A549 treated with Hydrocortisone at 1 μM for 4 hours (cell line): ENCODE results near the gene EXPH5. TPM values are rescaled to one million over a fixed set of nuclear protein-coding genes. Genes with fewer than 3 reads are reported as not detected.

Source experiments
- total RNA-seq: library from RNA; stranded (reverse); fragments of 200-300 nt; extraction: Qiagen RNA extraction; gene quantifications from 5 replicates; pipeline ENCODE4 v1.2.3, GENCODE V29; 2022

The EXPH5 gene, protein sequence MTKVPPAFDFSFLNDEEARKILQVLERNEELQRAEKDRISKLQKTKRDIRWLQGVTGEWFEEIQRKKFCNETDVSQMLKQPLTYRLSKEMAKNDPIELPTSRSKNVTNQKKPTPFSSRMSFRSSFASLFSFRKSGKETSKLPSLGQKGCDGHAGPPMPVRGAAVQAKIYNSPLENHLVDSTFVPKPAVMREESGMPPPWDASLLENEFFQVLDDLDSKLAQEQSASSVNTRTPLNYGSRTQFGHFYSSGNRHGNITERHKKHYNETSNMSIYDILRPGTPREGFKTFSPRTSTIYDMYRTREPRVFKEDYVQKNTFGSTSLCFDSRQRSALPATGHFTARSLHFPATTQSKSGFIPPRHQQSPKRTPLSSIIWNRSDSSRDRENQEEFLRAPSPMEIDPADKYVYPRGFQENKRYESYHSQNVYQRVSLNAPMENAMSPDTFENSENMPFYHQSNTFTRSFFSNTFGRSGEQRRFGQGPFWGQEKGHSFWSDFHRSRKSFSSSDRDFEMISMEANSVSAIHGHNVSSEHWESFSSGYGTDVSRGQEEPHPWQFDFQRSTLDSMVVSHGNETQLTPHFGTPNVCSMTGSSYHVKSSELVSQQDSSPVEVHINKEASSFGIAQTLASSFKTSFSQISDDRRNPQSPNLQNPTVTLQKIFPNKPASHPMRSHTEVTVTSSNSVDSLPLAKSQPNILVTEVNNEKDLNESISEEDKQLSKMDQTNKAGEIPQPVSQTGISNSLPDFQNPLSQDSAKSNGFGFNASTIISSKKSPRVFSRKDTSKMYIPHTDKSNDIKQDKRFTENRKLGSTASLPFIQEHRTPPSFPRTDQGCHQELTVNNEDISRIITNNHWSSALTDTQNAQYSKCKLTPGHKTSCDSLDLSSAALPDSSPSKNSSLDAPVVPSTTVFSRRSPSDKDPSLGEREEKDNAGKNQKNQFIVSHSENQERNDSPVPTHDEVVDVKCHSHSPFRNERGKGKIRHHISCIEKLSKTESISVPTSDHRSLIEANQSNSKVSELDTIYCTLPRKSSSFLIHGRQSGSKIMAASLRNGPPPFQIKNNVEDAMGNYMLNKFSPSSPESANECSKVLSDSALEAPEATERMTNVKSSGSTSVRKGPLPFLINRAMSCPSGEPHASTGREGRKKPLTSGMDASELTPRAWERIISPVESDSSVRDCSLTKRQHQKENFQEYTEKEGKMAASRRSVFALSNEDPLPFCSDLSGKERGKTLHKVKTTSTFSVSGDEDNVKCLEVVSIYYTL (N-terminal part only)
- total RNA-seq = 0.02 to 0.05 TPM (median 0.02 TPM) in 5 replicates

GRCh38 chr11:108593214-108593922 lies at the start of gene EXPH5:
EXPH5 (minus strand) TSS chr11:108593768; CDS start chr11:108593536, 232 bp downstream.

GRCh38 chr11:108498046-108498815 lies 95.3 kb downstream of the EXPH5 start, which contains the start of gene POGLUT3:
POGLUT3 (minus strand) TSS chr11:108498384; CDS start chr11:108498366, 18 bp downstream.

DNA sequence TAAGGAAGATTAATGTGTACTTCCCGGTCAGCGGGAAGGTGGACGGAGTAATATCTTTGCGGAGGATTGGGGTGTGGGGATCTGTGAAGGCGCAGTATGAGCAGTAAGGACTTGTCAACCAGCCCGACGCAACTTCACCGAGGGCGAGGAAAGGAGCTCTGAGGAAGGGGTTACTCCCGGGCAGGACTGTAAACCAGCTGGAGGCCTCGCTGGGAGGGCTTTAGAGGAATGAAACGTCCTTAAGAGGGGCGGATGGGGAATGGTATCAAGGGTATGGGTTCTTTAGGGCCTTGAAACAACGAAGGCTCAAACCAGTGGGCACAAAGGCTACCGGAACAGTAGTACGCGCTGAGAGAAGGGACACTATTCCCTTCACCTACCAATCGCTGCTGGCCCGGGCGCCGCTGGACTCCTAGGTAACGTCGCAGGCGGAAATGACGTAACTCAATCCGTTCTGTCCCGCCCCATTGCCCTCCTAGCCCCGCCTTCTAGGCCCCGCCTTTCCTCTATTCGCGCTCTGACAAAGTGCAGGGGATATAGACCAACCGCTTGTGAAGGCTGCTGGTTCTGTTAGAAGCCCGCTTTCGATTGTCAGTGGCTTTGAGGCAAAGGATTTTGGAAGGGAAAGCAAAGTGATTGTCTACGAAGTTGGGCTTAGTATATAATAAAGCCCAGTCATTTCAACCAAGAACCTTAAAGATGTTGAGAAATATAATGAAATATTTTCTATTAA lies 126.3 kb downstream of the EXPH5 start, which contains the start of gene C11orf65:
Gene C11orf65, minus strand, starts transcription at position 439 of the 733 bp plus-strand sequence. CDS start 5,970 bp downstream, outside the sequence.

Other genes starting within 250 kb of the EXPH5 start
- 0.16 to 0.60 TPM (median 0.21 TPM) in 5 replicates for gene C11orf65, start 126.2 kb downstream of the EXPH5 start, total RNA-seq
- gene POGLUT3, start 95.4 kb downstream of the EXPH5 start, total RNA-seq = 8.4 to 12.3 TPM (median 11.1 TPM) in 5 replicates
- 33.9 to 41.4 TPM (median 38.0 TPM) in 5 replicates for gene DDX10, start 71.3 kb upstream of the EXPH5 start, total RNA-seq